RWPE2 (cell line): ENCODE measurements around the gene GAS6.
A peak's percentile ranks its signal among the peaks of the same experiment; 100 is the strongest.
"Not testable (repeated sequence)": the region's sequence is repeated elsewhere in the genome, so short reads cannot be mapped to it uniquely, and the experiment has no call there.

Source experiments
- ATAC-seq: fragments of 200-7000 bp; cut with Tn5 transposase; 3 replicates; pipeline ENCODE4 v1.9.1; 2021; ENCODE audit warnings: low read depth
- DNase-seq: peaks from one replicate; pipeline ENCODE4 v3.0.0-alpha.2; 2020; ENCODE audit warnings: low spot score
- H3K27ac ChIP-seq: fragments of 450-650 bp; 2 replicates; pipeline ENCODE4 v1.5.1; 2017; ENCODE audit warnings: mild to moderate bottlenecking; ENCODE audit not compliant: poor library complexity, severe bottlenecking
- H3K27me3 ChIP-seq: fragments of 250-450 bp; sonication (Bioruptor Pico); 2 replicates; pipeline ENCODE4 v1.5.1; 2021; ENCODE audit warnings: mild to moderate bottlenecking, moderate library complexity; ENCODE audit not compliant: insufficient read depth, poor library complexity, severe bottlenecking
- H3K36me3 ChIP-seq: fragments of 250-450 bp; sonication (Bioruptor Pico); 2 replicates; pipeline ENCODE4 v1.5.1; 2020; ENCODE audit warnings: low read depth, mild to moderate bottlenecking, moderate library complexity
- H3K4me1 ChIP-seq: fragments of 250-450 bp; sonication (Bioruptor Pico); 2 replicates; pipeline ENCODE4 v1.5.1; 2021; ENCODE audit warnings: mild to moderate bottlenecking, moderate library complexity; ENCODE audit not compliant: insufficient read depth, poor library complexity, severe bottlenecking
- H3K4me3 ChIP-seq: fragments of 250-450 bp; sonication (Bioruptor Pico); 2 replicates; pipeline ENCODE4 v1.5.1; 2021; ENCODE audit warnings: mild to moderate bottlenecking, moderate library complexity; ENCODE audit not compliant: severe bottlenecking
- H3K9me3 ChIP-seq: fragments of 250-450 bp; sonication (Bioruptor Pico); 2 replicates; pipeline ENCODE4 v1.5.1; 2021; ENCODE audit warnings: mild to moderate bottlenecking, moderate library complexity; ENCODE audit not compliant: severe bottlenecking
- CTCF ChIP-seq: fragments of 450-650 bp; IDR thresholded peaks from one replicate; pipeline ENCODE4 v1.5.1; 2017; ENCODE audit warnings: mild to moderate bottlenecking, moderate library complexity; ENCODE audit not compliant: poor library complexity, severe bottlenecking

Gene GAS6

GRCh38 chr13:113793718-113794085 is 70.2 kb downstream of the GAS6 start:
- TF ChIP-seq CTCF = no peak
- Histone ChIP-seq H3K36me3 (no peaks in the 10 kb centered on the region), H3K4me1 (no peaks in the 10 kb centered on the region), H3K4me3 (no peak overlapping the region), H3K27ac (no peak overlapping the region), H3K9me3 (no peaks in the 10 kb centered on the region), H3K27me3 (no peaks in the 10 kb centered on the region)
- no peak for ATAC-seq
- peak; percentile 60 for DNase-seq

GRCh38 chr13:113792886-113793717 is 70.8 kb downstream of the GAS6 start:
- H3K36me3 ChIP-seq = no peaks in the 10 kb centered on the region
- no peak overlapping the region for H3K4me3 ChIP-seq
- no peak for TF ChIP-seq CTCF
- peak; percentile 16; the same call in 1 of the 3 replicates for ATAC-seq
- H3K27me3 ChIP-seq = no peaks in the 10 kb centered on the region
- peak; percentile 47 for DNase-seq
- H3K4me1 ChIP-seq = no peaks in the 10 kb centered on the region
- no peaks in the 10 kb centered on the region for H3K9me3 ChIP-seq
- H3K27ac ChIP-seq = no peak overlapping the region

GRCh38 chr13:113792236-113792770 is 71.6 kb downstream of the GAS6 start:
- no peak for TF ChIP-seq CTCF
- DNase-seq (no peak), ATAC-seq (no peak)
- H3K9me3 ChIP-seq = no peaks in the 10 kb centered on the region
- no peaks in the 10 kb centered on the region for H3K4me1 ChIP-seq
- H3K27me3 ChIP-seq = no peaks in the 10 kb centered on the region
- H3K27ac ChIP-seq = no peak overlapping the region
- no peaks in the 10 kb centered on the region for H3K36me3 ChIP-seq
- H3K4me3 ChIP-seq = no peak overlapping the region

- Histone ChIP-seq H3K4me1 (peaks cover 2% of the 10 kb centered on the region), H3K27me3 (no peaks in the 10 kb centered on the region), H3K9me3 (no peaks in the 10 kb centered on the region), H3K27ac (no peak overlapping the region), H3K36me3 (no peaks in the 10 kb centered on the region), H3K4me3 (no peak overlapping the region)
- no peak for DNase-seq
- ATAC-seq = no peak
- no peak for TF ChIP-seq CTCF
These were observed 72.1 kb downstream of the GAS6 start for GRCh38 chr13:113791761-113792160.

- peaks cover 7% of the 10 kb centered on the region for H3K4me1 ChIP-seq
- no peaks in the 10 kb centered on the region for H3K27me3 ChIP-seq
- ATAC-seq (no peak), DNase-seq (no peak)
- H3K27ac ChIP-seq = no peak overlapping the region
- no peaks in the 10 kb centered on the region for H3K9me3 ChIP-seq
- H3K36me3 ChIP-seq = 0 out of 2 replicates have a peak, but pooled peaks cover 3% of the 10 kb centered on the region
- H3K4me3 ChIP-seq = no peak overlapping the region
- no peak for TF ChIP-seq CTCF
These were observed 72.7 kb downstream of the GAS6 start for GRCh38 chr13:113791226-113791625.

- not testable (repeated sequence) for H3K36me3 ChIP-seq, ATAC-seq, H3K27me3 ChIP-seq, H3K9me3 ChIP-seq, DNase-seq, H3K4me3 ChIP-seq, H3K27ac ChIP-seq
- H3K4me1 ChIP-seq = peaks cover 14% of the 10 kb centered on the region
These were observed 73.9 kb downstream of the GAS6 start for GRCh38 chr13:113789931-113790330.
